ENCODE measurements around the gene PRR19.

PRR19 gene

DNA sequence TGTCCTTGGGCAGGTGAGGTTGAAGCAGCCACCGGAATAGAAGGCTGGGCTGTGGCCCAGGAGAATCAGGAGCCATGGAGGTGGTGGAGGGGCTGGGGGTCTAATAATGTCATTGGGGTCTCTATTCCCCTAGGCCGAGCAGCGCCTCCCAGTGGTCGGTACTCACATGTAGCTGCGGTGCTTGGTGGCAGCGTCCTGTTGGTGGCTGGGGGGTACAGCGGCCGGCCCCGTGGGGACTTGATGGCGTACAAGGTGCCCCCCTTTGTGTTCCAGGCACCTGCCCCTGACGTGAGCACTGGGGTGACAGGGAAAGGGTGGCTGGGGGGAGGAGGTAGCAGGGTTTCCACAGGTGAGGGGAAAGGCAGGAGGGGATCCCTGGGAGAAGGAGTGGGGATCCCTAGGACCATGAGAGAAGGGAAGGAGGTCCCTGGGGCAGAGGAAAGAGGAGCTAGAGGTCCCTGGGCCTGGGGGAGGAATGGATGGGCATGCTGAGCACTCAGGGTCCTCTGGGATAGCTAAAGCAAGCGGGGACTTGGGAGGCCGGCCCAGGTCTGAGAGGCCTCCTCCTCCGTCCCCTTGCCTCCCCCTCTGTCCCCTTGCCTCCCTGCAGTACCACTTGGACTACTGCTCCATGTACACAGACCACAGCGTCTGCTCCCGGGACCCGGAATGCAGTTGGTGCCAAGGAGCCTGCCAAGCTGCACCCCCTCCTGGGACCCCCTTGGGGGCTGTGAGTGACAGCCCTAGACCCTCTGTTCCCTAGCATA lies 41.6 kb downstream of the PRR19 start:
- no peaks in the 10 kb centered on the region for H4K20me1 ChIP-seq (ENCODE audit: control insufficient read depth, insufficient read depth, low read depth, low read length)
- H3K9me2 ChIP-seq (replicated peaks; ENCODE audit: control insufficient read depth, low read length), result no peaks in the 10 kb centered on the region
- peaks cover 10% of the 10 kb centered on the region for H3K4me1 ChIP-seq (ENCODE audit: control insufficient read depth, low read length)
- H3K36me3 ChIP-seq (ENCODE audit: control insufficient read depth, low read length), result 0 out of 2 replicates have a peak, but pooled peaks cover 4% of the 10 kb centered on the region
- no peak for TF ChIP-seq EZH2phosphoT487 (IDR thresholded peaks at IDR 0.05; ENCODE audit: borderline replicate concordance, low read length)
- TF ChIP-seq, protein P1, sequence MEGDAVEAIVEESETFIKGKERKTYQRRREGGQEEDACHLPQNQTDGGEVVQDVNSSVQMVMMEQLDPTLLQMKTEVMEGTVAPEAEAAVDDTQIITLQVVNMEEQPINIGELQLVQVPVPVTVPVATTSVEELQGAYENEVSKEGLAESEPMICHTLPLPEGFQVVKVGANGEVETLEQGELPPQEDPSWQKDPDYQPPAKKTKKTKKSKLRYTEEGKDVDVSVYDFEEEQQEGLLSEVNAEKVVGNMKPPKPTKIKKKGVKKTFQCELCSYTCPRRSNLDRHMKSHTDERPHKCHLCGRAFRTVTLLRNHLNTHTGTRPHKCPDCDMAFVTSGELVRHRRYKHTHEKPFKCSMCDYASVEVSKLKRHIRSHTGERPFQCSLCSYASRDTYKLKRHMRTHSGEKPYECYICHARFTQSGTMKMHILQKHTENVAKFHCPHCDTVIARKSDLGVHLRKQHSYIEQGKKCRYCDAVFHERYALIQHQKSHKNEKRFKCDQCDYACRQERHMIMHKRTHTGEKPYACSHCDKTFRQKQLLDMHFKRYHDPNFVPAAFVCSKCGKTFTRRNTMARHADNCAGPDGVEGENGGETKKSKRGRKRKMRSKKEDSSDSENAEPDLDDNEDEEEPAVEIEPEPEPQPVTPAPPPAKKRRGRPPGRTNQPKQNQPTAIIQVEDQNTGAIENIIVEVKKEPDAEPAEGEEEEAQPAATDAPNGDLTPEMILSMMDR (IDR thresholded peaks at IDR 0.05; ENCODE audit: low read depth, low read length, poor library complexity, severe bottlenecking), result peak; percentile 64
- H3K27me3 ChIP-seq (ENCODE audit: control insufficient read depth, low read length), result no peaks in the 10 kb centered on the region
- H3K79me2 ChIP-seq (ENCODE audit: control insufficient read depth, low read length), result no peaks in the 10 kb centered on the region
- no peaks in the 10 kb centered on the region for H3K9me3 ChIP-seq (ENCODE audit: control insufficient read depth, insufficient read depth, low read length)
- H3K4me3 ChIP-seq (ENCODE audit: low read length), result no peak overlapping the region
- H3K27ac ChIP-seq (ENCODE audit: low read depth, low read length), result no peak overlapping the region
- no peak overlapping the region for H3K4me2 ChIP-seq (ENCODE audit: low read length)
- H3F3A ChIP-seq (ENCODE audit: control insufficient read depth, insufficient read depth), result no peaks in the 10 kb centered on the region

DNA sequence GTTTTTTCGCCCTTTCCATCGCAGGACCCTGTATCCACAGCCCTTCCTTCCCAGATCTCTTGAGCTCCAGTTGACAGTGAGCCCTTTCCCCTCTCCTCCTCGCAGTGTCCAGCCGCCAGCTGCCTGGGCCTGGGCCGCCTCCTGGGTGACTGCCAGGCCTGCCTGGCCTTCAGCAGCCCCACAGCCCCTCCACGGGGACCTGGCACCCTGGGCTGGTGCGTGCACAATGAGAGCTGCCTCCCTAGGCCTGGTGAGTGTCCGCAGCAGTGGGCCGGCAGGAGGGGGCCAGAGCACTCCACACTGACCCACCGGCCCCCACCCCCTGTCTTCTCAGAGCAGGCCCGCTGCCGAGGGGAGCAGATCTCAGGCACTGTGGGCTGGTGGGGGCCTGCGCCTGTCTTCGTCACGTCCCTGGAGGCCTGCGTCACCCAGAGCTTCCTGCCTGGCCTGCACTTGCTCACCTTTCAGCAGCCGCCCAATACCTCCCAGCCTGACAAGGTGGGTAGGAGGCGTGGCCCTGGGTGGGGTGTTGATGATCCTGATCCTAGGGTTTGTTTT lies 42.5 kb downstream of the PRR19 start:
- no peaks in the 10 kb centered on the region for H3K27me3 ChIP-seq (ENCODE audit: control insufficient read depth, low read length)
- H3K79me2 ChIP-seq (ENCODE audit: control insufficient read depth, low read length), result no peaks in the 10 kb centered on the region
- H4K20me1 ChIP-seq (ENCODE audit: control insufficient read depth, insufficient read depth, low read depth, low read length), result no peaks in the 10 kb centered on the region
- no peak overlapping the region for H3K27ac ChIP-seq (ENCODE audit: low read depth, low read length)
- H3K4me2 ChIP-seq (ENCODE audit: low read length), result no peak overlapping the region
- H3F3A ChIP-seq (ENCODE audit: control insufficient read depth, insufficient read depth), result no peaks in the 10 kb centered on the region
- H3K4me3 ChIP-seq (ENCODE audit: low read length), result no peak overlapping the region
- H3K9me2 ChIP-seq (replicated peaks; ENCODE audit: control insufficient read depth, low read length), result no peaks in the 10 kb centered on the region
- peaks cover 4% of the 10 kb centered on the region for H3K4me1 ChIP-seq (ENCODE audit: control insufficient read depth, low read length)
- TF ChIP-seq, protein P1 (IDR thresholded peaks at IDR 0.05; ENCODE audit: low read depth, low read length, poor library complexity, severe bottlenecking), result no peak
- TF ChIP-seq EZH2phosphoT487 (IDR thresholded peaks at IDR 0.05; ENCODE audit: borderline replicate concordance, low read length), result no peak
- H3K36me3 ChIP-seq (ENCODE audit: control insufficient read depth, low read length), result 0 out of 2 replicates have a peak, but pooled peaks cover 4% of the 10 kb centered on the region
- no peaks in the 10 kb centered on the region for H3K9me3 ChIP-seq (ENCODE audit: control insufficient read depth, insufficient read depth, low read length)

DNA sequence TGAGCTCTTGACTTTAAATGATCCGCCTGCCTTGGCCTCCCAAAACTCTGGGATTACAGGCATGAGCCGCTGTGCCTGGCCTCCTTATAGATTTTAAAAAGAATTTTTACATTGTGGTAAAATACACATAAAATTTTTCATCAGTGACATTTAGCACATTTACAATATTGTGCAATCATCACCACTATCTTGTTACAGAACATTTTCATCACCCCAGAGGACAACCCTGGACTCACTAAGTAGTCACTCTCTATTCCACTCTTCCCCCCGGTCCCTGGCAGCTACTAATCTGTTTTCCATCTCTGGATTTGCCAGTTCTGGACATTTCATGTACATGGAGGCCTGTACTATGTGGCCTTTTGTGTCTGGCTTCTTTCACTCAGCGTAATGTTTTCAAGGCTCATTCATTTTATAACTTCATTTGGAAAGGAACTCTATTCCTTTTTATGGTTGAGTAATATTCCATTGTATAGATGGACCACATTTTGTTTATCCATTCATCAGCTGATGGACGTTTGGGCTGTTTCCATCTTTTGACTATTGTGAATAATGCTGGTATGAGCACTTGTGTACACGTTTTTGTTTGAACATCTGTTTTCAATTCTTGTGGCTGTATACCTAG lies 43.4 kb downstream of the PRR19 start:
- Histone ChIP-seq H3K79me2 (ENCODE audit: control insufficient read depth, low read length) (no peaks in the 10 kb centered on the region), H3K27me3 (ENCODE audit: control insufficient read depth, low read length) (no peaks in the 10 kb centered on the region), H4K20me1 (ENCODE audit: control insufficient read depth, insufficient read depth, low read depth, low read length) (no peaks in the 10 kb centered on the region), H3K27ac (ENCODE audit: low read depth, low read length) (no peak overlapping the region), H3K36me3 (ENCODE audit: control insufficient read depth, low read length) (0 out of 2 replicates have a peak, but pooled peaks cover 4% of the 10 kb centered on the region), H3K4me2 (ENCODE audit: low read length) (no peak overlapping the region), H3K9me3 (ENCODE audit: control insufficient read depth, insufficient read depth, low read length) (no peaks in the 10 kb centered on the region), H3F3A (ENCODE audit: control insufficient read depth, insufficient read depth) (no peaks in the 10 kb centered on the region), H3K4me3 (ENCODE audit: low read length) (no peak overlapping the region), H3K9me2 (replicated peaks; ENCODE audit: control insufficient read depth, low read length) (no peaks in the 10 kb centered on the region), H3K4me1 (ENCODE audit: control insufficient read depth, low read length) (no peaks in the 10 kb centered on the region)
- TF ChIP-seq, protein P1 (IDR thresholded peaks at IDR 0.05; ENCODE audit: low read depth, low read length, poor library complexity, severe bottlenecking), result no peak
- no peak for TF ChIP-seq EZH2phosphoT487 (IDR thresholded peaks at IDR 0.05; ENCODE audit: borderline replicate concordance, low read length)

Measured in DOHH2 (cell line).